Upper lobe of left lung (tissue), 6 donors: ENCODE results near the gene PNPLA8. TPM values are rescaled to one million over a fixed set of nuclear protein-coding genes. Genes with fewer than 3 reads are reported as not detected.

Experiments
- ATAC-seq, 2 donors: fragments of 200-7000 bp; cut with Tn5 transposase; one replicate each; pipeline ENCODE4 v1.9.1; 2022; ENCODE audit warnings: mild to moderate bottlenecking in 2 of 2, moderate library complexity in 2 of 2; ENCODE audit not compliant: low FRiP score in 2 of 2
- DNase-seq, 2 donors: peaks; one replicate each; pipeline ENCODE4 v3.0.0-alpha.2; 2019 to 2020
- H3K27ac ChIP-seq, 4 donors: fragments of 200-600 bp; sonication (generic); one replicate each; pipeline ENCODE4 v1.5.1; 2016 to 2019
- H3K27me3 ChIP-seq, 4 donors: fragments of 200-600 bp; sonication (generic); one replicate each; pipeline ENCODE4 v1.5.1; 2017 to 2019
- H3K36me3 ChIP-seq, 4 donors: fragments of 200-600 bp; sonication (generic); one replicate each; pipeline ENCODE4 v1.5.1; 2016 to 2019
- H3K4me1 ChIP-seq, 4 donors: fragments of 200-600 bp; sonication (generic); one replicate each; pipeline ENCODE4 v1.5.1; 2018 to 2019
- H3K4me3 ChIP-seq, 4 donors: fragments of 200-600 bp; sonication (generic); one replicate each; pipeline ENCODE4 v1.5.1; 2017 to 2019; ENCODE audit warnings: mild to moderate bottlenecking in 2 of 4, moderate library complexity in 1 of 4
- H3K9me3 ChIP-seq, 4 donors: fragments of 200-600 bp; sonication (generic); one replicate each; pipeline ENCODE4 v1.5.1; 2018 to 2019
- EP300 ChIP-seq, 4 donors: sonication (generic); formaldehyde crosslinking; IDR thresholded peaks; one replicate each; pipeline ENCODE4 v1.5.1; 2017; ENCODE audit warnings: antibody characterized with exemption in 4 of 4, control low read depth in 2 of 4
- POLR2A ChIP-seq, 4 donors: fragments of 450-650 bp; IDR thresholded peaks; one replicate each; pipeline ENCODE4 v1.5.1; 2016 to 2017; ENCODE audit warnings: antibody characterized with exemption in 4 of 4, mild to moderate bottlenecking in 2 of 4
- POLR2AphosphoS5 ChIP-seq, 2 donors: sonication (generic); formaldehyde crosslinking; IDR thresholded peaks; one replicate each; pipeline ENCODE4 v1.5.1; 2017; ENCODE audit warnings: antibody characterized with exemption in 2 of 2
- WGBS, 2 donors: methylation state at CpG; one replicate each; pipeline ENCODE4 v1.1.5; 2017 to 2018; 5-methylcytosine and 5-hydroxymethylcytosine counted together
- total RNA-seq, 6 donors: library from RNA; depleted of rRNA in 4 of 6; stranded (reverse); fragments of >200 nt in 4 of 6; gene quantifications; one replicate each; pipeline versions ENCODE4 v1.1.0 to v1.2.1, GENCODE V29; 2016 to 2021
- TF ChIP-seq, protein P1 (sequence below), 6 experiments: fragments of 450-650 bp in 4 of 6; fragments of 200-600 bp in 2 of 6; sonication (generic) in 2 of 6; IDR thresholded peaks; one replicate each; pipeline ENCODE4 v1.5.1; 2016 to 2019; ENCODE audit warnings: antibody characterized with exemption in 6 of 6
- donor health status: DM: no; HTN: no; CAD: no; lungs with moderate emphysema.
- donor health status: DM: no; HTN: yes; CAD: no; lungs with severe emphysema.

PNPLA8 gene
- total RNA-seq, 6 donors from 2014 or later: 6.5 to 39.1 (median 23.9) TPM

DNA sequence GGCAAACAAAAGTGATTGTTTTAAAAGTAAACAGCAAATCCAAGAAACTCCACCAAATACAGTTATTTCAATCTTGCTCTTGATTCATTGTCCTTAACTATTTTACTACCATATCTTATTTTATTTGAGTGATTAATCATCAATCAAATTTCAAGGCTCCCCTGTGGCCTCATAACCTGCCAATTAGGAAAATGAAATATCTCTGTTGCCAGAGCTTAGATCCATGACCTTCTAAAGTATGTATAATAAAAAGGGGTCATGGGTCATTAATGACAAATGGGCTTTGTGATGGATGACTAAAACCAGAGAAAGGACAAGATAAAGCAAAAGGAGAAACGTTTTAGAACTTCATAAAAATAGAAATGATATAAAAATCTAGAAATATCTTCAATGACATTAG is 98.2 kb downstream of the PNPLA8 start:
- TF ChIP-seq EP300 (IDR thresholded peaks at IDR 0.05) (no peak), POLR2AphosphoS5 (IDR thresholded peaks at IDR 0.05) (no peak), POLR2A (IDR thresholded peaks at IDR 0.05) (no peak)
- TF ChIP-seq, protein P1, sequence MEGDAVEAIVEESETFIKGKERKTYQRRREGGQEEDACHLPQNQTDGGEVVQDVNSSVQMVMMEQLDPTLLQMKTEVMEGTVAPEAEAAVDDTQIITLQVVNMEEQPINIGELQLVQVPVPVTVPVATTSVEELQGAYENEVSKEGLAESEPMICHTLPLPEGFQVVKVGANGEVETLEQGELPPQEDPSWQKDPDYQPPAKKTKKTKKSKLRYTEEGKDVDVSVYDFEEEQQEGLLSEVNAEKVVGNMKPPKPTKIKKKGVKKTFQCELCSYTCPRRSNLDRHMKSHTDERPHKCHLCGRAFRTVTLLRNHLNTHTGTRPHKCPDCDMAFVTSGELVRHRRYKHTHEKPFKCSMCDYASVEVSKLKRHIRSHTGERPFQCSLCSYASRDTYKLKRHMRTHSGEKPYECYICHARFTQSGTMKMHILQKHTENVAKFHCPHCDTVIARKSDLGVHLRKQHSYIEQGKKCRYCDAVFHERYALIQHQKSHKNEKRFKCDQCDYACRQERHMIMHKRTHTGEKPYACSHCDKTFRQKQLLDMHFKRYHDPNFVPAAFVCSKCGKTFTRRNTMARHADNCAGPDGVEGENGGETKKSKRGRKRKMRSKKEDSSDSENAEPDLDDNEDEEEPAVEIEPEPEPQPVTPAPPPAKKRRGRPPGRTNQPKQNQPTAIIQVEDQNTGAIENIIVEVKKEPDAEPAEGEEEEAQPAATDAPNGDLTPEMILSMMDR (IDR thresholded peaks at IDR 0.05): no peak
- H3K36me3 ChIP-seq: no peaks in the 10 kb centered on the region
- no peaks in the 10 kb centered on the region for H3K9me3 ChIP-seq
- no peak overlapping the region for H3K27ac ChIP-seq
- no peaks in the 10 kb centered on the region for H3K27me3 ChIP-seq
- no peak overlapping the region for H3K4me3 ChIP-seq
- 45 to 48% methylated on average over 1 of the region's 1 CpG for WGBS, 2 donors
- ATAC-seq: no peak
- no peak for DNase-seq
- H3K4me1 ChIP-seq: no peaks in the 10 kb centered on the region

DNA sequence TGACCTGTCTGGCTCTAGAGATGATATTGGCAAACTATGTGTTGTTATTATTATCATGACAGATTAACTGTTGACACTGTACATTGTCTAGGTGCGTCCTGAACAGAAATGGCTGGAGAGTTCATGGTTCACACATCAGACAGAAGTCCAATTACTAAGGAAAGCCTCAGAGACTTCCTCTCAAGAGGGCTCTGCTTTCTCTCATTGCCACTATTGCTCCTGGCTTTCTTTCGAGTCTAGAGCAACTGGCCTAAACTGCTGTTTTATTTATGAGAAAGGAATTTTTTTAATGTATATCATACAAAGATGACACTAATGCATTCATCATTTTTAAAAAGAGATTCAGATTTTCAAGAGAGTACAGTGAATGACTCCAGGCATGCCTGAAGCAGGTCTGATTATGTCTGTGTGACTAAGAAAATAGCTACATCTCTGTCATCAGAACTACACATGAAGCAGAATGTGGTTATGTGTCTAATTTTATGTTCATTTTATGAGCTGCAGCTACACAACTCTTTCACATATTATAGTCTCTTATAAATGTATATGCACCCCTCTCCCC is 100.1 kb downstream of the PNPLA8 start:
- H3K27ac ChIP-seq: no peak overlapping the region
- H3K4me3 ChIP-seq: no peak overlapping the region
- H3K36me3 ChIP-seq: no peaks in the 10 kb centered on the region
- ATAC-seq: no peak
- H3K27me3 ChIP-seq: no peaks in the 10 kb centered on the region
- no peak for DNase-seq
- no peak for TF ChIP-seq EP300 (IDR thresholded peaks at IDR 0.05)
- no peak for TF ChIP-seq POLR2AphosphoS5 (IDR thresholded peaks at IDR 0.05)
- TF ChIP-seq, protein P1 (IDR thresholded peaks at IDR 0.05): no peak
- TF ChIP-seq POLR2A (IDR thresholded peaks at IDR 0.05): no peak
- WGBS, 2 donors: 63 to 71% methylated on average over 2 of the region's 2 CpGs
- no peaks in the 10 kb centered on the region for H3K4me1 ChIP-seq
- no peaks in the 10 kb centered on the region for H3K9me3 ChIP-seq

DNA sequence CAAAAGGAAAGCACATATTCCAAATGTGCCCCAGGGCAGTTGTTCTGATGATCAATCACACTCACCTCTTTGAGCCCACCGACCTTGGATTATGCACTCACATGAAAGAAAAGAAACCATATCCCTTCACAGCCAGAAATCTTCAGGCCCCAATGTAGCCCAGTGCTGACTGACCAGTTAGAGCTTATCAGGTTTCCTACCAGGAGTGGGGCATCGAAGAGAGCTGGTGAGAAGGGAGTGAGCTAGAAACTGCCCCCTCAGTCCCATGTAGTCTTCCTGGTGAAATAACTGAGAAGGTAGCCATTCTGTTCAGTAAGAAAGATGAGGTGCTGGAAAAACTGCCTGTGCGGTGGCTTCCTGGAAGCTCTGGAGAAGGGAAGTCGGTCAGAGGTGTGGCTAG is 101.9 kb downstream of the PNPLA8 start:
- DNase-seq: no peak
- H3K4me3 ChIP-seq: no peak overlapping the region
- H3K36me3 ChIP-seq: no peaks in the 10 kb centered on the region
- no peak for TF ChIP-seq POLR2AphosphoS5 (IDR thresholded peaks at IDR 0.05)
- TF ChIP-seq, protein P1 (IDR thresholded peaks at IDR 0.05): no peak
- TF ChIP-seq EP300 (IDR thresholded peaks at IDR 0.05): no peak
- no peak for TF ChIP-seq POLR2A (IDR thresholded peaks at IDR 0.05)
- 63 to 71% methylated on average over 4 of the region's 4 CpGs for WGBS, 2 donors
- H3K9me3 ChIP-seq: no peaks in the 10 kb centered on the region
- H3K27me3 ChIP-seq: no peaks in the 10 kb centered on the region
- no peak overlapping the region for H3K27ac ChIP-seq
- ATAC-seq: no peak
- no peaks in the 10 kb centered on the region for H3K4me1 ChIP-seq

DNA sequence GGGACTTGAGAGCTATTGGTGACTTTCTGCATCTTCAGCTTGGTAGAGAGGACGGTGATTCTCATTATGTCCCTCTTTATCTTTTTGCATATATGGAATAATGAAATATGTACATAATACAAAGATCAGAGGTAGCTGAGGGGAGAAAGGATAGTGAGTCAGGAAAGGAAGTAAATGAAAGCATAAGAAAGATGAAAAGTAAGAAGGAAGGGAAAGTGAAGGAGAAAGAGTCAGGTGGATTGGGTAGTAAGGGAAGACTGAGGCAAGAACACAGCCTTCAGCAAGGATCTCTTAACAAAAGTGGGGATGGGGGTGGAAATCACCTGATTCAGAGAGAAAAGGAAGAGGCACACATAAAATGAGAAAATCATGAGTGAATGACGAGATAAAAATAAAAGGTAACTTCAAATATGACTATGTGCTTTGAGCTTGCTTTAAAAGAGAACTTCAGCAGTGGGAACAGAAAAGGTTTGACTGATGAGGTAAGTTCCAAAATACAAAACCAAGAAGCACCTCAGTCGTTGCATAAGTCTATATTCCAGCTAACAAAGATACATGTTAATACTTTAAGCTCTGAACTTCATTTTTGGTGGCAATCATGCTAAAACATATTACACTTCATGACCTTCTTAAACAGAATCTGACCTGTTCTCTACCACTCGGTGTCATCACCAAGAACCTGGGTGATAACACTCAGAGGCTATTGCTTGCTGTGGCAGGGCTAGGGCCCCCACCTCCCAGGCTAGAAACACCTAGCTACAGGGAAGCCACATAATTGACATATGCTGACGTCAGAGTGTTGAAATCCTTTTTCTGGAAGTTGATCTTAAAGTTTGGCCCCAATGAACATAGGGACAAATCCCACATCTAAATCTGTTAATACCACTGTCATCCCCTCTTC is 102.6 kb downstream of the PNPLA8 start:
- no peaks in the 10 kb centered on the region for H3K4me1 ChIP-seq
- no peak overlapping the region for H3K4me3 ChIP-seq
- ATAC-seq (no peak), DNase-seq (no peak)
- WGBS, 2 donors: 81 to 82% methylated on average over 5 of the region's 5 CpGs
- H3K9me3 ChIP-seq: no peaks in the 10 kb centered on the region
- no peaks in the 10 kb centered on the region for H3K27me3 ChIP-seq
- TF ChIP-seq POLR2AphosphoS5 (IDR thresholded peaks at IDR 0.05) (no peak), POLR2A (IDR thresholded peaks at IDR 0.05) (no peak), EP300 (IDR thresholded peaks at IDR 0.05) (no peak)
- TF ChIP-seq, protein P1 (IDR thresholded peaks at IDR 0.05): no peak
- no peaks in the 10 kb centered on the region for H3K36me3 ChIP-seq
- no peak overlapping the region for H3K27ac ChIP-seq
